T-helper 2 cell treated with Interferon-gamma antibody and Interleukin-4, amounts not matched to agents 100 ng/mL and 5 ng/mL, for 36 hours (primary cell): Measurements from ENCODE around the gene PRLHR. TPM values are rescaled to one million over a fixed set of nuclear protein-coding genes. Genes with fewer than 3 reads are reported as not detected.

ENCODE experiments used
- intact Hi-C: fragments of 100-400 bp; cut with micrococcal nuclease; formaldehyde crosslinking; loops from one replicate; pipeline ENCODE4 v1.15.1; 2023
- total RNA-seq: library from RNA; stranded (reverse); gene quantifications from 2 replicates; pipeline ENCODE4 v1.2.3, GENCODE V29; 2022

The PRLHR gene
- total RNA-seq, 1 donor from 2014 or later = not detected

DNA sequence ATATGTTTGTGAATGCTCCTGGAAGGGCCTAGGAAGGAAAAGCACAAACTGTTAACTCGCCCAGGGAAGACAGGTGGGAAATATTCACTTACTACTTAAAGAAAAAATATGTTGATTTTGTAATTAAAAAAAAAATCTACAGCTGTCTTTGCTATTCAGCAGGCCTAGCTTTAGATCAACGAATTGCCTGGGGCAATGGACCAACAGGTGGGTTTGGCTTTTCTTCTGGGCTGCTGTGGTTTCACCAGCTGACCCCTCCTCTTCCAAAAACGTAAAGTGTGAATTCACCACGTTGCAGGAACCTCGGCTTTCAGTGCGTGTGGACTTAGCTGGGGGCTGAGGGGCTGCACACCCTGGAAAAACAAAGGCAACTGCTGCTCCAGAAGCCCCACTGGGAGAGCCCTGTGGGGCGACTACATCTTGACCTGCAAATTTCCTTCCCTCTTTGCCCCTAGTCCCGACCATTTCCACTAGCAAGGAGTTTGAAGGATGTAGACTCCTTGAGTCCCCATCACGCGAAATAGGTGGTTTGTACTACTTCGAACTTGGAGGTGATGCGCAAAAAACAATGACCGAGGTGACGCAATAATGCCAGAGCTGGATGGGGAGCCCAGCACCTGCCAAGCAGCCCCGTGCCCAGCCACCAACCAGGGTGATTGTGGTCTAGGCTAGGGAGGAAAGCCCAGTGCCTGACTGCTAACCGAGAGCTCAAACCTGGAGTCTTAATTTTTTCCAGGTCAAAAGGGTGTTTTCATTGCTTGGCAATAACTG is 7.4 kb downstream of the PRLHR start:
- intact Hi-C loops = no loop called here

DNA sequence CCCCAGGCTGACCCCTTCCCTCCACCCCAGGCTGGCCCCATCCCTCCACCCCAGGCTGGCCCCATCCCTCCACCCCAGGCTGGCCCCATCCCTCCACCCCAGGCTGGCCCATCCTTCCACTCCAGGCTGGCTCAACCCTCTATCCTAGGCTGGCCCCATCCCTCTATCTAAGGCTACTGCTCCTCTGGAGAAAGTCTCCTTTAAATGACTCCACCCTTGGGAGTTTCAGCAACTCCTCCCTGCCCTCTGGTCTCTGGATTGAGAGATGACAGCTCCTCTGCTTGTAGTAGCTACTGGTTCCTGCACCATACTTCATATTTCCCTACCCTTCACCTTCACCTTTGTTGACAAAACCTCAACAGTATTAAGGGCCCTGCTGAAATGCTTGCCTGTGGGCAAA is 8.5 kb downstream of the PRLHR start:
- intact Hi-C loops = no loop called here

DNA sequence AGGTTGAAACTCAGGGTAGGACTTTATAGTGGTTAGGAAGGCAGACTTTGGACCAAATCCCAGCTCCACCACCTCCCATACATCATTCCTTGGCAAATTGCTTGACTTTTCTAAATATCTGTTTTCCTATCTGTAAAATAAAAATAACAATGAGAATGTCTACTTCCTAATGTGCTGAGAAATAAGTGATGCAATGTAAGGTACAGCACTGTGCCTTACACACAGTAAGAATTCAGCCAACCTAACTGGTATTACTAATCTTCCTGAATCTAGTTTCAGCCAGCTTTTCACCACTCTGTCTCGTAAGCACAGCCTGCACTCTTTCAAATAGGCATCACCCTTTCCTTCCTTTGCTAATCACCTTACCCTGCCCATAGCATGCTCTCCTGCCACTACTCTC is 9.7 kb downstream of the PRLHR start:
- intact Hi-C loops = no loop called here

DNA sequence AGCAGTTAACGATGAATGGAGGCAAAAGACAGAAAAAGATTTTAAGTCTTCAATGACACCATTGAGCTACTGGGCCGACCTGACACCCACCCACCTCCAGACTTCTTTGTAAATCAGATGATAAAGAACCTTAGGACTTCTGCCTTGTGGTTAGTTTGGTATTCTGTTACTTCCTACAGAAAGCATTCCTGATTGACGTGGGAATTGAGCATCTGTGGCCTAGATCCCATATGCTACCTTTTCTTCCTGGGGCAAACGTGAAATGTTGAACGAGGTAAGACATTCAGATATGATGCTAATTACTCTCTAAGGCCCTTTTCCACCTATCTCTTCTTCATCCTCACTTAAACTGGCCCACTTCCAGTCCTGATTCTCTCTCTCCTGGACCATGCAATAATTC is 10.2 kb downstream of the PRLHR start:
- intact Hi-C loops = no loop called here

DNA sequence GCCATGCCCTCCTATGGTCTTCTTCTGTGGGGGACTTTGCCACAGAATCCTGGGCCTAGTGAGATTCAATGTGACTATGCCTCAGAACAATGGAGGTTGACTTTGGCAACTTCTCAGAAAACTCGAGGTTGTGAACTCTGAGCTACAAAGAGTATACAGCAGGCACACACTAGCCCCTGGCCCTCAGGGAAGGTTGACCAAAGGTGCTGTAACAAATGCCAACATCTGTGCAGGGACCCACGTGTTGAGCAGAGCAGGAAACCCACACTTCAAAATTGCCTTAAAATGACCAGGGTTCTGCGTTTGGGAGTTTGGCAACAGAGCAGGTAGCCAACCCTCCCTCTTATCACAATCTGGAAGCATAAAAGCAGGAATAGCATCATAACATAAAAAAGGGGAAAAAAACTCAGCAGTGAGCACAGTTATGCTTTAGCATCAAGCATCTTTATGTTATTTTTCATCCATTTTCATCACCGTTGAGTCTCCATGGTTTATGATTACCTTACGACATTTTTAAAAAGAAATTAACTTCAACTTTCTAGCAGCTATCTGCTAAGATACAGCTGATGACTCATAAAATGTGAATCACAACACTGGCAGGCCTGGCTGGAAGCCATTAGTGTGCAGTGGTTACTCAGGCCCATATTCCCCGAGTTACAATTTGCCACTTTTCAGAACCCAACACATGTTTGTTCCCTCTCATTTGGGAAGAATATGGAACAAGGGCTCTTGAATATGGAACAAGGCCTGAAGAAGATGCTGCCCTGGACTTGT is 11.1 kb downstream of the PRLHR start:
- intact Hi-C loops = no loop called here

DNA sequence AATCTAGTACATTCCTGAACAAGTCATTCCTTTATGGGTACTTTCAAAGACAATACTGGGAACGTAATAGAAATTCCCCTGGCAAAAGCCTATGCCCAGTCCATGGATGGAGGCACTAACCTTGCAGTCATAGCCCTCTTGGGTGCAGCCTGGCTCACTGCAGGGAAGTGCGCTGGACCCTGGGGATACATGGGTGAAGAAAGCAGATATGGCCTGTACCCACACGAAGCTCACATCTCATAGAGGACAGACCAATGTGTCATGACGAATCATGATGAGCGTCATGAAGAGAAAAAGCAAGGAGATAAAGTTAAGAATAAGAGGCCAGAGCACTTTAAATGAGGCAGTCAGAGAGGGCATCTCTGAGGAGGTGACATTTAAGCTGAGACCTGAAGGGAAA is 11.8 kb downstream of the PRLHR start:
- intact Hi-C loops = no loop called here

DNA sequence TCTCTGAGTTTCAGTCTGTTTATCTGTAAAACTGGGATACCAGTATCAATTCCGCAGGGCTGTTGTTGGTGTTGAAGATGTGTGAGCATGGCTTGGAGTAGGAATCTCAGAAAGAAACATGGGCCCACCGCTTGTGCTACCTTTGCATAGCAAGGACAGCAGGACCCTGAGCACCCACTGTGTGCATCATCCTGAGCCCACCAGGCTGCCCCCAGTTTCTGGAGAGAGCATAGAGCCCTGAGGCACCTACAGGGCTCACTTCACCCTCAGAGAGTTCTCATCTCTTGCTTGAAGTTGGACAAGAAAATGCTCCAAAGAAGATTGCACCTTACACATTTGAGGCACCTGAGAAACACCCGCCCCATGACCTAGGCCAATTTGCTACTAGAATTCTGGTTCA is 12.9 kb downstream of the PRLHR start:
- intact Hi-C loops = no loop called here

DNA sequence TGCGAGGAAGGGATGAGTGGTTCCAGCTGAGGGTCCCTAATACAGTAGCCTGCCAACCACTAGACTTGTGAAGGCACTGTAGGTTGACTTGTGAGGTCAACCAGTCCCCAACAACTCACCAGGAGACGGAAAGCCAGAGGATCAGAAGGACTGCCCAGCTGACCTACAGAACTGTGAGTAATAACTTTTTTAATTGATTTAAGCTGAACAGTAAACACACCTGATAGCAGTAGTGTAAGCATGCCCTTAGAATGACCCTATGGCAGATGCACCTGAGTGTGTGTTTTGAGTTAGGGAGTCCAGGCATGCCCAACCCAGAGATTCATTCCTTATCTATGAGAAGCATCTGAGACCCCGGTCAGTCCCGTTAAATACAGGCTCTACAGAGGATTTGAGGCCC is 14.1 kb downstream of the PRLHR start:
- intact Hi-C loops = no loop called here

DNA sequence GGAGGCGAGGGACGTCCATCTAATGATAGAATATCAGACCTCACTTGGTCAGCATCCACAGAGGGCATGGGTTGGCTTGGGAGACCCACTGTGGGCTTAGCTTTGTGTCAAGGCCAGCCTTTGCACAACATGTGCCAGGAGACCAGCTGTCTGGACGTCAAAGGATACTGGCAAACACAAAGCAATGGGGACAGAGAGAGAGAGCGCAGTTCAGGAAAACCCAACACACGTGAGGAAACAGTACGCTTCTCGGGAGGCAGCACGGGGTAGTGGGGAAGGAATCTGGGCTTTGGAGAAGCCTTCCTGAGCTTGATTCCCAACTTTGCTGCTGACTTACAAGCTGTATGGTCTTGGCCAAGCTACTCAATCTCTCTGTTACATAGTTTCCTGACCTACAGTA is 14.7 kb downstream of the PRLHR start:
- intact Hi-C loops = no loop called here

DNA sequence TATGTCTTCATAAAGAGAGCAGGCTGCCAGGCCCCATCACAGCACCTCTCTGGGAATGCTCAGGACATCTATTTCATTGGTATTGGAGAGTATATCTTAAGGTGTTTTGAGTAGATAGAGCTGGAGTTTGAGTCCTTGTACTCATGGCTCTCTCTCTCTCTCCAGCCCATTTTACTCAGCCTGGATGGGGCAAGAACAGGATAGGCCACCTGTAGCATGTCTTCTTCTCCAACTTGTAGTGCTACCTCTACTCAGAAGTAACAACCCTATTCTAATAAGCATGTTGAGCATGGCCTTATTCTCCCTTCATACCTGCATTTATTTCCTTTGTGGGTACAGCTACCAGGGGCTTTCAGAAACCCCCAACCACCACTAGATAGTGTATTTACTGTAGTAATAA is 21.9 kb downstream of the PRLHR start:
- intact Hi-C loops = no loop called here

DNA sequence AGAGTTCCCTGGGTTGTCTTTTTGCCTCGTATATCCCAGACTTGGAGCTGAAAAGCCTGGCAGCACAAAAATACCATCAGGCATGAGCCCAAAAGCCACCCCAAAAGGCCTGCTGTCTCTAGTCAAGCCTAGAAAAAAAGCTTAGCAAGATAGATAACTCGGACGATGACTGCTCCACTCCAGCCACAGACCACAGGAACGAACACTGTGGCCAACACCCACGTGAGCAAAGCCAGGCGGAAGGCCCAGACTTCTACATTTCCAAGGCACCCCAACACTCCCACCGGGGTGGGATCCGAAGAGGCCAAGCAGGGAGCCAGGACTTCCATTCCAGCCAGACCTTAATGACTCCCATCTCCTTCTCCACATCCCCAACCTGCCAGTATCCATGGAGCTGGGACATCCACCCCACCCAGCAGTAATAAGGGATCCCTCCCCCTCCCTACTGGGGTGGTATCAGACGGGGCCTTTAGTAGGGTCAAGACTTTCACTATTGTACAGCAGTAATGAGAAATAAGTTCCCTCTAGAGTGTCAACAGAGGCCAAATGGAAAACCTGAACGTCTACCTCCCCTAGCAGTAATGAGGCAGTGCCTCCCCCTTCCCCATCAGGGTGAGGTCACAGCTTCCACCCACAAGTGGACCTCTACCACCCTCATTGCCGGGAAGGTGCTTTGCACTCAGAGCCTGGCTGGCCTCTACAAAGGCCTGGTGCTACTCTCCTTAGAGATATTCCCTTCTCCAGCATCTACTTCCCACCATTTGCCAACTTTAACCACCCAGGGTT is 23.0 kb downstream of the PRLHR start:
- intact Hi-C loops = no loop called here

DNA sequence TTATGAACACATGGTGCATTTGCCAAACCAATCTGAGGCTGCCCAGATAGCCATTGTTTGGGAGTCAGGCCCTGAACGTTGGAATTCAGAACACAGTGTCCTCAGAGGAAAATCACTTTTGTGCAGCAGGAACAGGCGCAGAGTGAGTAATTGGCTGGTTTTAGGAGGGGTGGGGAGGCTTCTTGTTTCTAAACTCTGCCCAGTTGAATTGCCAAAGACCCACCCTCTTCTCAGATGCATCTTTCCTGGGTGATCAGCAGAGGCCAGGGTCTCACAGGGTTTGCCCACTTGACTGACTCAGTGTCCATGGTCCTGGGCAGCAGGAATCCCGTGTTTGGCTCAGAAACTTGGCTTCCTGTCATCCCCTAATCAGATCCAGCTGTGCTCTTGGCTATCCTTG is 24.3 kb downstream of the PRLHR start:
- intact Hi-C loops = no loop called here

DNA sequence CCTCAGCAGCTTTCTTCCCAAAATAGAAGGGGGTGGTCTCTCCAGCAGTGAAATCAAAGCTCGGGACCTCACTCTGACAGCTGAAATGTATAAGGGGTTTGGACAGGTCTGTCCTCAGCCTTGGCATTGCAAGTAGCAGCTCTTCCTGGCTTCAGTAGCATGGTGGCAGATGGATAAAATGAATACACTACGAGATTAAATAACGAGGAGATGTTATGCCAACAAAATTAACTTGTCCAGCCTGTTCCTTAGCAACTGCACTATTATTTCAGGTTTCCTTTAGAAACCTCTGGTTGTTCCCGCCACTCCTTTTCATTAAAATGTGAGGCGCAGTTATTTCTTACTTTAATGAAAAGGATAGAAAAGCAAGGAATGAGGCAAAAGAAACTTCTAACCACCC is 24.9 kb downstream of the PRLHR start:
- intact Hi-C loops = no loop called here

DNA sequence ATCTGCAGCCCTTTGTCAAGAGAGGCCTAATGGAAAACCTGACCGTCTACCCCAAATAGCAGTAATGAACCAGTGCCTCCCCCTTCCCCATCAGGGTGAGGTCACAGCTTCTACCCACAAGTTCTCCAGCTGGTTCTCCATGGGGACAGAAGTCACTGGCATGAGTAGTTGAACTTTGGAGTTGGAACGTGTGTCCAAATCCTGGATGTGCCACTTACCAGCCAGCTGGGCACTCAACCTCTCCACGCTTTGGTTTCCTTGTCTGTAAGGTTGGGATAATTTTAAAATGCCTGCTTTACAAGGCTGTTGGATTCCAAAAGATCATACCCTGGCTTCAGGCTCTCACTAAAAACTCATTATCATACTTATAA is 25.6 kb downstream of the PRLHR start:
- intact Hi-C loops = no loop called here

DNA sequence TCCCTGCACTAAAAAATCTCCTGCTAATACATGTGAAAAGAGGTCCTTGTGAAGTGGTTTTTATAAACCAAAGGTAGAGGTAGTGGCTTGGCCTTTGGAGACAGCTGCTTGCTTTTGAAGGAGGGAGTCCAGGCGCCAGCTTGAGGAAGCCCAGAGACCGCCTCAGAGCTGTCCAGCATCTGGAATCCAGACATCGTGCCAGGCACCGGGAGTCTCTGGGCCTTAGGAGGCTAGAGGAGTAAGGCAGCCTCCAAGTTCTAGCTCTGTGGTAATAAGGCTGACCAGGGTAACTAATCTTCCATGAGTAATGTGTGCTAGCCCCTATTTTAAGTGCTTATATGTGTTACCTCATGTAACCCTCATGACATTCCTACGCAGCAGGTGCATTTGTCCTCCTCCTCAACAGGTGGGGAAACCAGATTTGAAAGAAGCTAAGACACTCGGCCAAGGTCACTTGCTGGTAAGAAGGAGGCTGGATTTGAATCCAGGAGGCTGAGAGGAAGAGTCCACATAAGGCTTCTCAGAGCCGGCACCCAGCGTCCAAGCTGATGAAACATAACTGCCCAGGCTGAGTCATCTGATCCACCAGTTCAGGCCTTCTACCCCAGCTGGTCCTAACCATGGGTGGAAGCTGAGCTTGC is 26.1 kb downstream of the PRLHR start:
- intact Hi-C loops = no loop called here

DNA sequence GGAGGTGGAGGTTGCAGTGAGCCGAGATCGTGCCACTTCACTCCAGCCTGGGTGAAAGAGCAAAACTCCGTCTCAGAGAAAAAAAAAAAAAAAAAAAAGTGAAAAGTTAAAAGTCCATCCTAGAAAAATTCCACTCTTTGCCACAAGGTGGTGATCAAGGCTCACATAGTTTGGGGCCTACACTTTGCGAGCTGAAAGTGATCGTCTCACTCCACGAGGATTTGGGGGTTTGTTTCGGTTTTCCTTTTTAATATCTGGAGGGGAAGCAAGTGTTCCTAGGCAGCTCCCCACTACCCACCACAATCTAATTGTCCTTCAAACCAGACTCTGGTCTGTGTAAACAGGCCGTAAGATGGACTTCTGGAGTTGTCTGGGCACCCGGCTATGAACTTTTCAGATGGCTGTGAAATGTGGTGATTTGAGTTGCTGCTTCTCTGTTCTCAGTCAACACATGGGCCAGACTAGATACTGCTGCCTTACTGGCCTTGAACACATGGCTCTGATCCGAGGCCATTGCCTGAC is 27.1 kb downstream of the PRLHR start:
- intact Hi-C loops = loop anchor here (1.0 kb wide), 2 partner anchors 153 to 282 kb away; no protein-coding TSS in a partner anchor

DNA sequence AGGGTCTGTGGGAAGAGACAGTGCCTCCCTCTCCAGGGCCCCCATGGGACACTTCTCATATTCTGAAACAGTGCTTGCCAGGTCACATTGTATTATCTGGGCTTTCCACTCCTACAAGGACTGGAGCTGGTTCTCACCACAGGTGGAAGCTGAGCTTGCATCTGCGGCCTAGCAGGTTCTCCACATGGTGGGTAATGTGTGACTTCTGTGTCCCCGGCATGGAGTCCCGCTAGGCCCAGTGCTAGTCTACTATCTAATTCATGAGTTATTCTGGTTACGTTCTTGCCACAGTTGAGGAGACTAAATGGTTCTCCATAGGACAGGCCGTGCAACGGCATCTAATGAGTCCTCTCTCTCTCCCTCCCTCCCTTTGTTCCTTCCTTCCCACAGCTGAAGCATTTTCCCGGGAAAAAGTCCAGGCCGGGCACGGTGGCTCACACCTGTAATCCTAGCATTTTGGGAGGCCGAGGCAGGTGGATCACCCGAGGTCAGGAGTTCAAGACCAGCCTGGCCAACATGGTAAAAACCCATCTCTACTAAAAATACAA is 27.7 kb downstream of the PRLHR start:
- intact Hi-C loops = loop anchor here (1.0 kb wide), 2 partner anchors 154 to 283 kb away; no protein-coding TSS in a partner anchor

DNA sequence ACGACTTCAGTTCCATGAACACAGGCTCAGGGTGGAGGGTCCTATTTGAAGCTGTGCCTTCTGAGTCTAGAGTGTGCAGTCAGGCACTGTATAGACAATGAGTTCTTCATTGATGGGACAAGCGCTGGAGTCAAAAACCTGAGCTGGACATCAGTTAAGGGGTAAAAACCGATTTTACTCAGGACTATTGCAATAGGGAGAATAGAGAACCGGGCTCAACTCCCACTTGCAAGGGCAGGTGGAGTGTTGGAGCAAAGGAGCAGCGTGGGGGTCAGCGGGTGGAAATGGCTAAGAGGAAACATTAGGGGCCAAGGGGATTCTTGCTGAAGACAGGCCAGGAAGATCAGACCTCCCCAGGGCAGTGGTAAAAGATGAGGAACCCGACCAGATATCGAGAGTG is 28.5 kb downstream of the PRLHR start:
- intact Hi-C loops = no loop called here

DNA sequence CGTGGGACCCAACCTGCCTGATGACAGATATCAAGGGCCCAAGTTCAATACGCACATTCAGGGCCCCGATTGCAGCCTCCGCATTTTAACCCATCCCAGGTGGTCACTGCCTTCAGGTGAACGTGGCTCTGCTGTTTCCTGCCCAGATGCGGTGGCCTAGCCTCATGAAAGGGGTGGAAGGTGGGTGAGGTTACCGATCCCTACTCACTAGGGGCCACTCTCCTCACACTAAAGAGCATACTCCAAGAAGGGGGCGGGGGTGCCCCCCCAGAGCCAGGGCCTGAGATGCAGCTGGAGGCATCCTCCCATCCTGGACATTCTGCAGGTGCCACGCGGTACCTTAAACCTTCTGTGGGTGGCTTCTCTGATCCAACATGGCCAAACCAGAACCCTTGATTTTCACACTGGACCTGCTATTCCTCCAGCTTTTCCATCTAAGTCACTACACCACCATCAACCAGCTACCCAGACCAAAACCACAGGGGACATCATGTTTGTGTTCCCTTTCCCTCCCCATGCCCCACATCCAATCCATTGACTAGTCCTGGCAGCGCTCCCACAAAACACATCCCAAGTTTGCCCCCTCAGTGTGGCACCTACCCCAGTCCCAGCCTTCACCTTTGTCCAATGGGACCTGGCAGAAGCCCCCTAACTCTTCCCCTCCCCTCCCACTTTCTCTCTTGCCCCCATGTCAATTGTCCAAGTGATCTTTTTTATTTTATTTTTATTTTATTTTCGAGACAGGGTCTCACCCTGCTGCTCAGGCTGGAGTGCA is 30.0 kb downstream of the PRLHR start:
- intact Hi-C loops = no loop called here

DNA sequence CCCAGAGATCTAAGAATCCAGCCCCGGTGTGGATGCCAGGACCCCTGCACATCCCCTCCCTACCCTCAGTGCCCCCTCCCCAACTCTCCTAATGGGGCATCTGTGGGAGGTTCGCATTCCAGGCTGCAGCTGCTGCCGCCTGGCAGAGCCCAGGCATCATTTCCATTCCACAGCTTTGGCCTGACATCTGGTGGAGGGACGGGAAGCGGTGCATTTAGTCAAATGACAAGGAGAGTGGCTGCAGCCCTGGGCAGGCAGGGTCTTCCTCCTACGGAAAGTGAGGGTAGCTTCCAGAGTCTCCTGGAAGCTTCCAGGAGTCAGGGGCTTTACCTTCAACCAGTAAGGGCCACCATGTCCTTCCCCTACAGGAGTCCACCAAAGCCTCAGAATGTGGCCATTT is 30.8 kb downstream of the PRLHR start:
- intact Hi-C loops = no loop called here
